Right lobe of liver (tissue), 4 donors: ENCODE data around the gene ADCY5.

Experiments used
- POLR2A ChIP-seq: fragments of 450-650 bp; IDR thresholded peaks from one replicate; pipeline ENCODE4 v1.6.1; 2017; ENCODE audit warnings: antibody characterized with exemption, mild to moderate bottlenecking
- TF ChIP-seq, protein P1 (sequence below), 4 donors: fragments of 200-600 bp in 3 of 4; fragments of 450-650 bp in 1 of 4; IDR thresholded peaks; one replicate each; pipeline versions ENCODE4 v1.5.1 to v1.8.0; 2016 to 2022; ENCODE audit warnings: antibody characterized with exemption in 4 of 4, mild to moderate bottlenecking in 2 of 4
- donor health status: DM: no; HTN: no; CAD: no.
- donor health status: DM: no; HTN: no; CAD: no.
- donor health status: DM: no; HTN: yes; CAD: no.

DNA sequence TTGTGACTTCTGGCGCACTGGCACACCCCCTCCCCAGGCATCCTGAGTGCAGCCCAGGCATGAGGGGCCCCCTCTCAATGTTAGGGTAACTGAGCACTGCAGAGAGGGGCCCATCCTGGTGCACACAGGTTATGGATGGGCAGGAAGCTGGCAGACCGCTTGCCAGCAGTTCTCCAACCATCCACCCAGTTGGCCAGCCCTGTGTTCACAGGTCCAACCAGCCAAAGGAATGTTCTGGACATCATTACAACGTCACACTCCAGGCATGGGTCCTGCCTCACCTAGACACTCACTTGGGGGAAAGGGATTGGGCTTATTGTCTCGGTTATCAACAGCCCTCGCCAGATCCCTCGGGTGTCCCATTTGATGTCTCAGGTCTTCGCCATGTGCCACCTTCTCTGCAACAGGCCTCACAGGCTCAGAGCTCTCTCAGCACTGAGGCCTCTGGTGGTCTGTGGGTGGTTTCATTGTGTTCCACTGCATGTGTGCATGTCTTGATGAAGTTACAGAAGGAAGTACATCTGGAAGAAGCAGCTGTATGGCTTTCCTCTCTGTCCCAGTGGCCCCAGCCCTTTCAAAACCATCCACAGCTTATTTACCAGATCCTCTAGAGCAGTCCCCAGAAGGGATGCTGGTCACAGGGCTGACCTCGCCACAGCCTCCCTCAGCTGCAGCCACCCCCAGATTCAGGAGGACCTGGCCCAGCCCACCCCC is 23.7 kb downstream of the ADCY5 start:
- TF ChIP-seq, protein P1, sequence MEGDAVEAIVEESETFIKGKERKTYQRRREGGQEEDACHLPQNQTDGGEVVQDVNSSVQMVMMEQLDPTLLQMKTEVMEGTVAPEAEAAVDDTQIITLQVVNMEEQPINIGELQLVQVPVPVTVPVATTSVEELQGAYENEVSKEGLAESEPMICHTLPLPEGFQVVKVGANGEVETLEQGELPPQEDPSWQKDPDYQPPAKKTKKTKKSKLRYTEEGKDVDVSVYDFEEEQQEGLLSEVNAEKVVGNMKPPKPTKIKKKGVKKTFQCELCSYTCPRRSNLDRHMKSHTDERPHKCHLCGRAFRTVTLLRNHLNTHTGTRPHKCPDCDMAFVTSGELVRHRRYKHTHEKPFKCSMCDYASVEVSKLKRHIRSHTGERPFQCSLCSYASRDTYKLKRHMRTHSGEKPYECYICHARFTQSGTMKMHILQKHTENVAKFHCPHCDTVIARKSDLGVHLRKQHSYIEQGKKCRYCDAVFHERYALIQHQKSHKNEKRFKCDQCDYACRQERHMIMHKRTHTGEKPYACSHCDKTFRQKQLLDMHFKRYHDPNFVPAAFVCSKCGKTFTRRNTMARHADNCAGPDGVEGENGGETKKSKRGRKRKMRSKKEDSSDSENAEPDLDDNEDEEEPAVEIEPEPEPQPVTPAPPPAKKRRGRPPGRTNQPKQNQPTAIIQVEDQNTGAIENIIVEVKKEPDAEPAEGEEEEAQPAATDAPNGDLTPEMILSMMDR (IDR thresholded peaks at IDR 0.05) = no peak
- TF ChIP-seq POLR2A = no peak
